Measurements from ENCODE around the gene DNAH1.

The DNAH1 gene

DNA sequence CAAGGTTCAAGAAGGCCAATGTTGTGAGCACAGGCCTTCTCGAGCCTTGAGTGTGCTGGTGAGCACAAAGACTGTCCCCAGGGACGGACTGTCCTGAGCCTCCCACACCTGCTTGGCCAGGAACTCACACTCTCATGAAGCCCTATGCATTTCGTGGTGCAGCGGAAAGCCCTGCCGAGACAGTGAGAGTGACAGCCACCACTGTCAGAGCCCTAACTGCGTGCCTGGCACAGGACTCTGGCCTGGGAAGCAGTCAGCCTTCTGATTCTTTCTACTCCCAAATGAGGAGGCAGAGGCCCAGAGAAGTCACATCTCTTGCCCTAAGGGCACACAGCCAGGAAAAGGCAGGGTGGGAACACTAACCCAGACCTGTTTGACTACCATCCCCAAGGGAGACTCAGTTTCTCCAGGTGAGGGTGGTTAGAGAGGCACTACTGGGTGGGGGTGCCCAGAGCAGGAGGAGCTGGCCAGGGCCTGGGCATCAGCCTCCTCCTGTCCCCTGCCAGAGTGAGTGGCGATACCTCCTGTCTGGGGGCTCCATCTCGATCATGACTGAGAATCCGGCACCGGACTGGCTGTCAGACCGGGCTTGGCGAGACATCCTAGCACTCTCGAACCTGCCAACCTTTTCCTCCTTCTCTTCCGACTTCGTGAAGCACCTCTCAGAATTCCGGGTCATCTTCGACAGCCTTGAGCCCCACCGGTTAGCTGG is 78.0 kb downstream of the DNAH1 start:
- DNase-seq, result no peak

DNA sequence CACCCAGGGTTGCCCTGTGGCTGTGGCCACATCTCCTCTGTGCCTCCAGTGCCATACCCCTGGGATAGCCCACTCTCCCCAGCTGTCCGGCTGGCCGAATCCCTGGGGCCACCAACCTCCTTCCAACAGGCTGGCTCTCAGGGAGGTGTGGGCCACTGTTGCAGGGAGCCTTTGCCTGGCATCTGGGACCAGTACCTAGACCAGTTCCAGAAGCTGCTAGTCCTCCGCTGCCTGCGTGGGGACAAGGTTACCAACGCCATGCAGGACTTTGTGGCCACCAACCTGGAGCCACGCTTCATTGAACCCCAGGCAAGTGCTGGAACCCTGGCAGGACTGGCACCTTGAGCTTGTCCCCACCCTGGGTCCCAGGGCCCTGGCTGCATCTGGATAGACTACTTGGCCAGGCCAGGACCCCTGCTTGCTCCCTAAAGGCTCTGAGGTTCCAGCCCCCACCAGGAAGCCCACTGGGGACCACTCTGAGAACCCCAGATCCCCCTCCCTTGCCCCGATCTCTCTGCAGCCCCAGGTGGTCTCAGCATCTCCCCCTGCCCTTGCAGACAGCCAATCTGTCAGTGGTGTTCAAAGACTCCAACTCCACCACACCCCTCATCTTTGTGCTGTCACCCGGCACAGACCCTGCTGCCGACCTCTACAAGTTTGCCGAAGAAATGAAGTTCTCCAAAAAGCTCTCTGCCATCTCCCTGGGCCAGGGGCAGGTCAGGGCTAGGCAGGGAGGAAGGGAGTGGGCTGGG is 78.8 kb downstream of the DNAH1 start:
- no peak for DNase-seq

DNA sequence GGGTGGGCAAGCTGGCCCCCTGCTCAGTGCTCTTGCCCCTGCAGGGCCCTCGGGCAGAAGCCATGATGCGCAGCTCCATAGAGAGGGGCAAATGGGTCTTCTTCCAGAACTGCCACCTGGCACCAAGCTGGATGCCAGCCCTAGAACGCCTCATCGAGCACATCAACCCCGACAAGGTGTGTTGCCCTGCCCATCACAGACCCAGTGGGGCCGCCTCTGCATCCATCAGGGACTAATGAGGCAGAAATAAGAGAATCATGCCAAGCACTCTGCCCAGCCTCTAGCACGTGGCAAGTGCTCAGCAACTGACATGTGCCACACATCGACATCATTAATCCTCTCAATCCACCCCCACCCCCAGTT is 79.4 kb downstream of the DNAH1 start:
- DNase-seq, result no peak

DNA sequence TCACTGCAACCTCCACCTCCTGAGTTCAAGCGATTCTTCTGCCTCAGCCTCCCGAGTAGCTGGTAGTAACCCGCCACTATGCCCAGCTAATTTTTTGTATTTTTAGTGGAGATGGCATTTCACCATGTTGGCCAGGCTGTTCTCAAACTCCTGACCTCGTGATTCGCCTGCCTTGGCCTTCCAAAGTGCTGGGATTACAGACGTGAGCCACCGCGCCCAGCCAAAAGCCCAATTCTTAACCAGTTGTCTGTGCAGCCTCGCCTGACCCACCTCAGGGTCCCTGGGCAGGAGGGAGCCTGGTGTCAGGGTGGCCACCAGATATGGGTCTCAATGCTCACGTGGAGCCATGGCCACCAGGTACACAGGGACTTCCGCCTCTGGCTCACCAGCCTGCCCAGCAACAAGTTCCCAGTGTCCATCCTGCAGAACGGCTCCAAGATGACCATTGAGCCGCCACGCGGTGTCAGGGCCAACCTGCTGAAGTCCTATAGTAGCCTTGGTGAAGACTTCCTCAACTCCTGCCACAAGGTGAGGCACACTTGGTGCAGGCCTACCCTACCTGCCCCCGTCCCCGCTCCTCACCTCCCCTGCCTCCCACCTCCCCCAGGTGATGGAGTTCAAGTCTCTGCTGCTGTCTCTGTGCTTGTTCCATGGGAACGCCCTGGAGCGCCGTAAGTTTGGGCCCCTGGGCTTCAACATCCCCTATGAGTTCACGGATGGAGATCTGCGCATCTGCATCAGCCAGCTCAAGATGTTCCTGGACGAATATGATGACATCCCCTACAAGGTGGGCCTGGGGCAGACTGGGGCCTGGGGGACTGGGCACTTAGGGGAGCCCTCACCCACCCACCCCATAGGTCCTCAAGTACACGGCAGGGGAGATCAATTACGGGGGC is 80.1 kb downstream of the DNAH1 start:
- no peak for DNase-seq

DNA sequence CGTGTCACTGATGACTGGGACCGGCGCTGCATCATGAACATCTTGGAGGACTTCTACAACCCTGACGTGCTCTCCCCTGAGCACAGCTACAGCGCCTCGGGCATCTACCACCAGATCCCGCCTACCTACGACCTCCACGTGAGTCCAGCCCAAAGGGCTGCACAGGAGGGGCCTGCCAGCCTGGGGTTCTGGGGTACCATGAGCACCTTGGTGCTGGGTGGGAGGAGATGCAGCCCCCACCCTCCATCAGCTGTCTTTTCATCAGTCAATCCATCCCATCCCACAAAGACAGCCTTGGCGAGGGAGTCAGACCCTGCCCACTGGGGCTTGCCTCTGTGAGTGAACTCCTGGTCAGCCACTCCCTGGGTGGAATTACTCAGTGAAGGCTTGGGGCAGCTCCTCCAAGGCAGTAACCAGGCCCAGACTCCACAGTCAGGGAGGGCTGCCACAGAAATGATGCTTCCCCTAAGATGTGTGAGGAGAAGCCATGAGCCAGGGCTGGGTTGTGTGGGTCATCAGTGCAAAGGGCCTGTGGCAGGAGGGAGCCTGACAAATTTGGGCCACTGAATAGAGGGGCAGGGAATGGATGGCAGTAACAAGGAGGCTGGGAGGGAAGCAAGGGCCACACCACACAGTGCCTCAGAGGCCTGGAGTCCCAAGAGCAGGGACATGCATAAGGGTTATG is 80.9 kb downstream of the DNAH1 start:
- no peak for DNase-seq

DNA sequence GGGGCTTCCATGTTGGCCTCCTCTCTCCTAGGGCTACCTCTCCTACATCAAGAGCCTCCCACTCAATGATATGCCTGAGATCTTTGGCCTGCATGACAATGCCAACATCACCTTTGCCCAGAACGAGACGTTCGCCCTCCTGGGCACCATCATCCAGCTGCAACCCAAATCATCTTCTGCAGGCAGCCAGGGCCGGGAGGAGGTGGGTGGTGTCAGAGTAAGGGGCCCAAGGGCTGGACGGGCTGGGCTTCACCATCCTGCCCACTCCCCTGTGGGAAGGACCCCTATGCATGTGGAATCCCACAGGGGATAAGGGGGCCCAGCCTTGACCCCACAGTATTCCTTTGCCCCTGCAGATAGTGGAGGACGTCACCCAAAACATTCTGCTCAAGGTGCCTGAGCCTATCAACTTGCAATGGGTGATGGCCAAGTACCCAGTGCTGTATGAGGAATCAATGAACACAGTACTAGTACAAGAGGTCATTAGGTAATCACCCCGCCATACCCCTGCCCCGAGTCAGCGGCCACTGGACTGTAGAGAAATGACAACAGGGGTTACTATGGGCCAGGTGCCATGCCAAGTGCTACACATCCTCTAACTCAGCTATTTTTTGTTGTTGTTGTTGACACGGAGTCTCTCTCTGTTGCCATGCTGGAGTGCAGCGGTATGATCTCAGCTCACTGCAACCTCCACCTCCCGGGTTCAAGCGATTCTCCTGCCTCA is 81.7 kb downstream of the DNAH1 start:
- DNase-seq, result no peak

DNA sequence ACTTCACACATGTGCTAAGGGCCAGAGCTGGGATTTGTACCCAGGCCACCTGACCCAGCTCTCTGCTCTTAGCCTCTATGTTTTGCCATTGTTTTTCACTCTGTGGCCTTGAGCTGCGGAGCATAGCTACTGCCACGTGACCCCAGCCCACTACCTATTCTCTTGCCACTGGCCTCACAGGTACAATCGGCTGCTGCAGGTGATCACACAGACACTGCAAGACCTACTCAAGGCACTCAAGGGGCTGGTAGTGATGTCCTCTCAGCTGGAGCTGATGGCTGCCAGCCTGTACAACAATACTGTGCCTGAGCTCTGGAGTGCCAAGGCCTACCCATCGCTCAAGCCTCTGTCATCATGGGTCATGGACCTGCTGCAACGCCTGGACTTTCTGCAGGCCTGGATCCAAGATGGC is 82.6 kb downstream of the DNAH1 start:
- no peak for DNase-seq

DNA sequence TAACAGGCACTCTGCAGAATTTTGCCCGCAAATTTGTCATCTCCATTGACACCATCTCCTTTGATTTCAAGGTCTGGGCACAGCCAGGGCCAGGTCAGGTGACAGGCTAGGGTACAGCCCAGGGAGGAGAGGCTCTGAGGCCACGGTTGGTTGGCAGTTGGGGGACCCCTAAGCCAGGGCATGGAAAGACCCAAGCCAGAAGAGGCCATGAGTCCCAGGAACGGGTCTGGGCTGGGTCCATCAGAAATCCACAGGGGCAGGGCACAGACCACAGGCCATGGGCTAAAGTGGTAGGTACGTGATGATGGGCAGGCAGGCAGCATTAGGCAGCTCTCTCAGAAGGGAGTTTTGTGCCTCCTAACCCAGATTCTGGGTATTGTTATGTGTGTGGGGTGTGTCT is 83.0 kb downstream of the DNAH1 start:
- DNase-seq, result no peak

DNA sequence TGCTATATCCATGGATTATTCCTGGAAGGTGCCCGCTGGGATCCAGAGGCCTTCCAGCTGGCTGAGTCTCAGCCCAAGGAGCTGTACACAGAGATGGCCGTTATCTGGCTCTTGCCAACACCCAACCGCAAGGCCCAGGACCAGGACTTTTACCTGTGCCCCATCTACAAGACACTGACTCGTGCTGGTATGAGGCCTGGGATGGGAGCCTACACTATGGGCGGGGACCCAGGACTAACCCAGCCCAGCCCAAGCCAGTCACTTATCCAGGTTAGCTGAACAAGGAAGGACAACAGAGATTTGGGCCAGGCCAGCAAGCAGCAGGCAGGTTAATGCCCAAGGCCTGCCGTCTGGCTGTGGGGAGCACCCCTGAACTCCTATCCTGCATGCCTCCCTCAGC is 83.5 kb downstream of the DNAH1 start:
- no peak for DNase-seq

DNA sequence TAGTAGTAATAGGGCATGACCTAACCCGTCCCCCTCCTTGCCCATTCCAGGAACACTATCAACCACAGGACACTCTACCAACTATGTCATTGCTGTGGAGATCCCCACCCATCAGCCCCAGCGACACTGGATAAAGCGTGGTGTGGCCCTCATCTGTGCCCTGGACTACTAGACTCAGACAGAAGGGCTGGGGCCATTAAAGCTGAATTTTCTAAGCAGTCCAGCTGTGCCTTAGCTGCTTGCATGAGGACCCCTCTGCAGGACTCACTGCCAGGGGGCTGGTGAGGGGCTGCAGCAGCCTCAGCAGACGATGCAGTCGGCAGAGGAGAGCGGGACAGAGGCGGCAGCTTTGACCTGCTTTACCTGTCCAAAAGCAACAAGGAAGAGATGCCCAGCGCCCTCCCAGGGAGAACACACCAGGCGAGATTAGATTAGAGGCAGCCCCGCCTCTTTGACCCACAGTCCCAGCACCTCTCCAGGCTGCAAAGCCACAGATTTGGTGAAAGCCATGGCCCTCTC is 84.2 kb downstream of the DNAH1 start:
- DNase-seq, result no peak

DNA sequence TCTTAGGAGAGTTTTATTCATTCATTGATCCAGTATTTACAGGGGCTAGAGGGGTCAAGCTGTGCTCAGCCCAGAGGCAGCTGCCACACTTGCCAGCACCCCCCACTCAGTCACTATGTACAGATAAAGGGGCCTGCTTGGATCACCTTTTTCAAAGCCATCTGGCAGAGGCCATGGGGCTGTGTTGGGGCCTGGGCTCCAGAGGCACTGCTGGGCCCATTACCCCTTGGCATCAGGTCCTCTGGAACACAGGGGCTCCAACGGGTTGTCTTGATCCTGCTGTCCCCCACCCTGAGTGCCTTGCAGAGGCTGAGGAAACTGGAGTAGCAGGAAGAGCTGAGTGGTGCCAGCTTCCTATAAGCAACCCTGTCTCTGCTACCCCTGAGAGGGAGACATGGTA is 84.9 kb downstream of the DNAH1 start:
- DNase-seq, result no peak

DNA sequence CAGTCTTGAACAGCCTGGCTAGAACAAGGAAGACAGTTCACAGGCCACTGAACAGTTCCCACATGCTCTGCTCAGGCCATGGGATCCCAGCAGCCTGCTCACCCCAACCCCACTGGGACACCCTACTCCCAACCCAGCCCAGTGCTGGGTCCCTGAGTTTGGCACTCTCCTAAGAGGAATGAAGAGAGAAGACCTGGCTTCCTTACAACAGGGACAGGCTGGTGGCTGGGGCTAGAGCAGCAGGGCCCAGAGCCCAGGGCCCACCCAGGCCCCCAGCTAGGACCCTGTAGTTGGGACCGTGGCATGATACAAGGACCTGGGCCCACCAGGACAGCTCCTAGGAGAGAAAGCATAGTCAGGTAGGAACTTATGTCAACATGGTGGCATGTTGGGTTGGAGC is 85.4 kb downstream of the DNAH1 start:
- DNase-seq, result no peak

DNA sequence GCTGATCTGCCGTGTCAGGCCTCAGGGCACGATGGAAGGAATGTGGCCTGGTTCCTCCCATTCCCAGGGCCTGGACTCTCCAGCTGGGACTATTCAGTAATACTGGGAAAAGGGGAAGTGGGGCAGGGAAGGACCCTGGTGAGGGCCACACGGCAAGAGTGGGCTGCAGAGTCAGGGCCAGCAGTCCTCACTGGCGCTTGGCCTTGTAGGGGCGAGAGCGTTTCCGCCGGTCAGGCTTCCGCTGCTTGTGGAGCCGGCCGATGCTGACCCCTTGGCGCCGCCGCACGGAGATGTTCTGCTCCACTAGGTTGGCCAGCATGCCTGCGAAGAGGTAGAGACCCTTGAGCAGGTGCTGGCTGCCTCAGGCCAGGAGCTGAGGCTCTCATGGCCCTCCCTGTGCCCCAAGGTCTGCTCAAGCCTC is 86.0 kb downstream of the DNAH1 start:
- no peak for DNase-seq

DNA sequence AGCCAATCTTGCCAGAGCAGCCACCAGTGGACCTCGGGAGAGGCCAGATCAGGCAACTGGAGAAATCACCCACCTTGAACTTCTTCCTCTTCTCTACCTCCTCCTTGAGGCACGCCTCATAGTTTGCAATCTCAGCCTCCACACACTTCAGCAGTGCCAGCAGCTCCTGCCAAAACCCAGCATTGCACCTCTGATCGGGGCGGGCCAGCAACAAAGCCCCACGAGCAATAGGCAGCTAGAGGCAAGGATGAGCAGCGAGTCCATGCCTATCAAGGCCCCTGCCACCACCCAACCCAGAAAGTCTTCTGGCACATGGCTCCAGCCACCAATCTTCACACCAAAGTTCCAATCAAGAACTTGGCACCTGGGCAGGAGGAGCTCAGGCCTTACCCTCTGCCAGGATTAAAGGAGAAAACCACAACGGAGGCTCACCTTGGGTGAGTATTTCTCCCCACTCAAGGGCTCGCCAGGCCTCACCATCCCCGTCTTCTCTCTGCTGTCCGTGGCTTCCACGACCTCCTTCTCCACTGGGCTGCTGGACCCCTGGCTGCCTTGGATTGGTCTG is 86.7 kb downstream of the DNAH1 start:
- no peak for DNase-seq

DNA sequence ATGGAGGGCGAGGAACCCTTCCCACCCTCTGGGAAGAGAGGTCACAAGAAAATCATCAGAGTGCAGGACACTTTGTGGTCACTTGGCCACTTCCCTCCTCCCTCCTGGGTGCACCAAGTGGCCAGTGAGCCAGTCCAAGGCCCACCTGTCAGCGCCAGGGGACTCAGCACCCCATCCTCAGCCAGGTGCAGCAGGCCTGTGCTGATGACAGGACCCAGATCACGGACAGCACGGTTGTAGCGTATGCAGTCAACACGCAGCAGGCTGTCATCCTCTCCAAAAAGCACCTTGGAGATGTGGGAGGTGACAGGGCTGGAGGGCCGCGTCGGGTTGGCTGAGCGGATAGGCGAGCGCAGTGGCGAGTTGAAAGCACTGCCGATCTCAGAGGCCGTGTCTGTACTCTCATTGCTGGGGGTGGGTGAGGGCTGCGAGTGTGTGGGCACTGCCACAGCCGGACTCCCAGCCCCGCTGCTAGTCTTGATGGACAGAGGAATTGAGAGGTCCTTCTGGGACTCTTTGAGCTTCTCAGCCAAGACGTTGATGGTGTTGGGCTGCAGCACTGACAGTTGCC is 87.2 kb downstream of the DNAH1 start:
- DNase-seq, result no peak

DNA sequence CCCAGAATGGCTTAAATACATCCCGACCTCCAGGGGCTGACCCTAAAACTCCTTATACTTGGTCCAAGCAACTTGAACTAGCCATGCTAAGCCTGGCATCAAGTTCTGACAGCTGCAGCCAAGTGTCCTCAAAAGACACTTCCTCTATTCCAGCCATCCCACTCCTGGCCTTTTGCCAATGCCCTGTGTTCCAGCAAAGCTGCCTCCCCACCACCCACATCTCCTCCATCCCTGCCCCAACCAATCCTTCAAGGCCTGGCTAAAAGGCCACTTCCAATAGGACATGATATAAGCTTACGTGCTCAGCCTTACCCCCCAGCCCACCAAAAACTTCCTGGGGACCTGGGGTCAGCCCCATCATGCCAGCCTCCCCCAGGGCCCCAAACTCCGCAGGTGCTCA is 87.8 kb downstream of the DNAH1 start:
- DNase-seq, result no peak

DNA sequence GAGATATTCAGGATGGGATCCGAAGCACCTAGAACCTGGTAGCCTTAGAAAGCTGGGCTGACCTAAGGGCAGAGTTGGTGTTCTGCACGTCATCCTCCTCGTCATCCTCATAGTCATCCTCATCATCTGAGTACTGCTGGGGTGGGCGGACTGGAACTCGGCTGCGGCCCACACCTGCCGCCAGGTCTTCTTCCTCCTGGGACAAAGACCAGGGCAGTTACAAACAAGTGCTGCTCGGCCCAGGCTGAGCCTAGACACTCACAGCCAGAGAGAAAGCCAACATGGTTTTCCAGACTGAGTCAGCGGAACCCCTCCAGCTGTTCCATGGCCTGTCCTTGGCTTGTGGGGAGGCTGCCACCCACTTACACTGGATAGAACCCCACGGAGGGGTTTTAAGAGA is 88.3 kb downstream of the DNAH1 start:
- DNase-seq, result no peak

DNA sequence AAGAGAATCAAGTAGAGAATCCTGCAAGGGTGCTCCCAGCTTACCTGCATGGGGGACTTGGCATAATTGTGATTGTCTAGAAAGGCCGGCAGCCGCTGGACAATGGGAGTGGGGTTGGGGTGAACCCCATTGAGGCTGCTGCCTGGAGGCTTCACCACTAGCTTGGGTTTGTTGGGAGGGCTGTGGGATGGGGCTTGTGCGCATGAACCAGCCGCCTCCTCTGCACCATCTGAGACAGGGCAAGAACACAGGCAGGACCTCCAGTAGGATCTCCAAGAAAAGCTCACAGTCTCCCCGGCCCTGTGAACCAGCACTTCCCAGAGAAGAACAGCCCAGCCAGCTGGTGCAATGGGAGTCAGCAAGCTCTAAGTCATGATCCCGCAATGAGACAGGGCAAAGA is 88.9 kb downstream of the DNAH1 start:
- DNase-seq, result no peak

DNA sequence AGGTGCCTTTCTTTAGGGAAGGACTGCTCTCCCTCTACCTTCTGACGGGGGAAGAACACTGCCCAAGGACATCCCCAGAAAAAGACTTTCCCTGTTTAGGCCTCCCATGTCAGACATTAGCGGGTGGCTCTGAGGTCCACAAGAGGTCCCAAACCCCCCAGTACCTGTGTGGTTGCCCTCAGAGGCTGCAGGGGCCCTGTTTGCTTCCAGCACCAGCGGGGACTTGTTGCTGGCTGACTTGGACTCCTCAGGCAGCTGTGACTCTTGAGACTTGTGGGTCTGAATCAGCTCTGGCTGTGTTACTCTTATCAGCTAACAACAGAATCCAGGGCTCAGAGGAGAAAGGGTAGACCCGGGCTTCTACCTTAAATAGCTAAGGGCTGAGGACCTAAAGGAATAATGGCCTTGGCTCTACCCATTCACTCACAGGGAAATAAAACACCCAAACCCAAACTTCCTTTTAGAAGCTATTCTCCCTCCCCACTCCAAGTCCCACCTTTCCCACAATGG is 89.5 kb downstream of the DNAH1 start:
- DNase-seq, result no peak

DNA sequence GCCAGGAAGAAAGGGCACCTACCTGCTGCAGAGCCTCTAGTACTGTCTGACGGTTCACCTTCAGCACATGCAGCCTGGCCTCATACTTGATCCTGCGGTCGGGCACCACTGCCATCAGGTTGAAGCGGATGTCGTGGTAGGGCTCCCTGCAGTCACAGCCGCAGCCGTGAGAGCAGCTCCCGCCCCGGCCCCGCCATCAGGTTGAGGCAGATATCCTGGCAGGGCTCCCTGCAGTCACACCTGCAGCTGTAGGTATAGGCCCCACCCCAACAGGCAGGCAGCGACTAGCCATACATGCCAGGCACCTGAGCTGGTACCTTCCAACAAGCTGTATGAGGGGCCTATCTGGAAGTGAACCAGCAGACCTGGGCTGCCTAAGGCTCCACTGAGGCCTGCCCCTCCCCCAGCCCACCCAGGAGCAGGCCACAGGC is 90.1 kb downstream of the DNAH1 start:
- DNase-seq, result no peak
